NOMO-1 (cell line): ENCODE measurements around the gene FOXK1.
"Not testable (repeated sequence)": the region's sequence is repeated elsewhere in the genome, so short reads cannot be mapped to it uniquely, and the experiment has no call there.

Source experiments
- DNase-seq, 2 experiments: peaks; one replicate each; lab custom pipeline; 2025; ENCODE audit not compliant: unreplicated experiment in 2 of 2; lab: John Stamatoyannopoulos, UW

The FOXK1 gene

DNA sequence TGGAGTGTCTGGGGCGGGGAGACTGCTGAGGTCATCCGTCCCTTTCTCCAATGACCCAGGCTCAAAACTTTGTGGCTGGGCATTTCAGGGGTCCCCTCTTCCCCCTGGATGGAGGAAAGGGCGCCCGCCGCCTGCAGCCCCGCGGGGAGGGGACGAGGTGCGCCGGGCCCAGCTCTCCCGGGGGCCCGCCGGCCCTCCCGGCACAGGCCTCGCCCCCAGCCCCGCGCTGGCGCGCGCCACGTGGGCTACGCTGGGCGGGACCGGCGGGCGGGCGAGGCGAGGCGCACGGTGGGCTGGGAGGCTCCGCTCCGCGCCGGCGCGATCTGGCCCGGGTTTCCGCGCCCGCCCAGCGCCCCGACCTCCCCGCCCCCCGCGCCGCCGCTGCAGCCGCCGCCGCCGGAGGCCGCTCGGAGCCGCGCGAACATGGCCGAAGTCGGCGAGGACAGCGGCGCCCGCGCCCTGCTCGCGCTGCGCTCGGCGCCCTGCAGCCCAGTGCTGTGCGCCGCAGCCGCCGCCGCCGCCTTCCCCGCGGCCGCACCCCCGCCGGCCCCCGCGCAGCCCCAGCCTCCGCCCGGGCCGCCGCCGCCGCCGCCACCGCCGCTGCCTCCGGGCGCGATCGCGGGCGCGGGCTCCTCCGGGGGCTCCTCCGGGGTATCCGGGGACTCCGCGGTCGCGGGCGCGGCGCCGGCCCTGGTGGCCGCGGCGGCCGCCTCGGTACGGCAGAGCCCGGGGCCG lies at the start of gene FOXK1:
FOXK1 (plus strand) TSS at position 410 of the 735 bp plus-strand sequence; CDS start at position 424, 14 bp downstream.
- DNase-seq: peak; percentile 60 to 85

DNA sequence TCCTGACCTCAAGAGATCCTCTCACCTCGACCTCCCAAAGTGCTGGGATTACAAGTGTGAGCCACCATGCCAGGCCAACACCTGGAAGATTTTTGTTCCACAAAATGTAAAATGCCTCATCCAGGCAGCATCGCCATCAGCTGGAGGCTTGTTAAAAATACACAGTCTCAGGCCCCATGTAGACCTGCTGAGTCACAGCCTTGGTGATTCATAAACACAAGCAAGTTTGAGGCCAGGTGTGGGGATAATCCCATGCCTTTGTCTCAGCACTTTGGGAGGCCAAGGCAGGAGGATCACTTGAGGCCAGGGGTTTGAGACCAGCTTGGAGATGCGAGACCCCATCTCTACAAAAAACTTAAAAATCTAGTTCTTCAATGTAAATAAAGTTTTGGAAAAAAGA lies 49.1 kb upstream of the FOXK1 start:
- DNase-seq: no peak

DNA sequence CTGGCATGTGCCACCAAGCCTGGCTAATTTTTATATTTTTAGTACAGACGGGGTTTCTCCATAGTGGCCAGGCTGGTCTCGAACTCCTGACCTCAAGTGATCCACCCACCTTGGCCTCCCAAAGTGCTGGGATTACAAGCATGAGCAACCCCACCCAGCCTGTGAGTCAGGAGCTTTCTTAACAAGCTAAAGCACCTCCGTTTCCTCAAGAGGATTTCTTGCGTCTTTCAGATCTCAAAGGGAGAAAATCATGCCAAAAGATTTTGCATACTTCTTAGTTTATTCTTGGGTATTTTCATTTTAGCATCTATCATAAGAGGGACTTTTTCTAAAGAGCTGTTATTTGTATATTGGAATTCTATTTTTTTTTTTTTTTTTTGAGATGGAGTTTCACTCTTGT lies 47.9 kb upstream of the FOXK1 start:
- peak in 1 of 2 experiments; percentile 9 for DNase-seq

DNA sequence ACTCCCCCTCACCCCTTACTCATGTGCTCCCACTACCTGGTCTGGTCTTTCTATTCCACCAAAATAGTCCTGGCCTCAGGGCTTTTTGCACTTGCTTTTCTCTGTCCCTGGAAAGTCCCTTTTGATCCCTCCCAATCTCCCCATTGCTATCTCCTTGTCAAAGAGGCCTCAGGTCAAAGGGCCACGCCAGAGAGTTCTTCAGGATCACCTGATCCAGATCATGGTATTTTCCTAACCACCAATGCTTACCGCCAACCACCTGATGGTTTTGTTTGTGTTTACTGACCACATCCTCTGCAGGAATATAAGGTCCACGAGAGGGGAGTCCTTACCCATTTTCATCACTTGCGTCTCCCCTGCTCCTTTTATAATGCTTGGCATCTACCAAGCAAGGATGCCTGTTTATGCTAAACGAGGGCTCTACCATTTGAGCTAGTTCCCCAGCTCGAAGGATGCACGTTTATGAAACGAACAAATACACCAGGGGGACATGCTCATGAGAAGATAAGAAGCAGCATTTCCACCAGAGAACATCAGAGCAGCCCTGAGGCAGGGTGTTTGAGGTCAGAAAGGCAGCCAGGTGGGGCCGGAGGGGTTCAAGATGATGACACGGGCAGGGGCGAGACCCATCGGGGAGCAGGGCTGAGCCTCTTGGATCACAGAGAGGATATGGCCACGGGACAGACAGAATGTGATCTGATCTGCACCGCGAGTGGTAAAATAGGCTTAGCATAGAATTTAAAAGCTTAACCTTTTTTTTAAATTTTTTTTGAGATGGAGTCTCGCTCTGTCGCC lies 43.1 kb upstream of the FOXK1 start:
- DNase-seq: no peak

DNA sequence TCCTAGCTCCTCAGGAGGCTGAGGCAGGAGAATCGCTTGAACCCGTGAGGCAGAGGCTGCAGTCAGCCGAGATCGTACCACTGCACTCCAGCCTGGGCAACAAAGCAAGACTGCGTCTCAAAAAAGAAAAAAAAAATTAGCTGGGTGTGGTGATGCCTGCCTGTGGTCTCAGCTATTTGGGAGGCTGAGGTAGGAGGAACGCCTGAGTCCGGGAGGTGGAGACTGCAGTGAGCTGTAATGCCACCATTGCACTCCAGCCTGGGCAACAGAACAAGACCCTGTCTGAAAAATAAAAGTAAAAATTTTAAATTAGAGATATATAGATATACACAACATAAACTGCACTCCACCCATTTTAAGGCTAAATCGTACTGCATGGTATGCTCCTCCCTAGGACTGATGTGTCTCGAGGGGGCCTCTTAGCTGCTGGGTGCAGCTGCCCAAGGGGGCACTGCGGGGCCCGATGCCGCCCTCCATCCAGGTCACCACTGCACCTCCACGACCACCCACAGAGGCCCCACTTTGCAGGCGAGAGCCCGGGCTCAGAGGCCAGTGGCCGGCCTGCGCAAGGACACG lies 40.9 kb upstream of the FOXK1 start:
- DNase-seq: no peak

DNA sequence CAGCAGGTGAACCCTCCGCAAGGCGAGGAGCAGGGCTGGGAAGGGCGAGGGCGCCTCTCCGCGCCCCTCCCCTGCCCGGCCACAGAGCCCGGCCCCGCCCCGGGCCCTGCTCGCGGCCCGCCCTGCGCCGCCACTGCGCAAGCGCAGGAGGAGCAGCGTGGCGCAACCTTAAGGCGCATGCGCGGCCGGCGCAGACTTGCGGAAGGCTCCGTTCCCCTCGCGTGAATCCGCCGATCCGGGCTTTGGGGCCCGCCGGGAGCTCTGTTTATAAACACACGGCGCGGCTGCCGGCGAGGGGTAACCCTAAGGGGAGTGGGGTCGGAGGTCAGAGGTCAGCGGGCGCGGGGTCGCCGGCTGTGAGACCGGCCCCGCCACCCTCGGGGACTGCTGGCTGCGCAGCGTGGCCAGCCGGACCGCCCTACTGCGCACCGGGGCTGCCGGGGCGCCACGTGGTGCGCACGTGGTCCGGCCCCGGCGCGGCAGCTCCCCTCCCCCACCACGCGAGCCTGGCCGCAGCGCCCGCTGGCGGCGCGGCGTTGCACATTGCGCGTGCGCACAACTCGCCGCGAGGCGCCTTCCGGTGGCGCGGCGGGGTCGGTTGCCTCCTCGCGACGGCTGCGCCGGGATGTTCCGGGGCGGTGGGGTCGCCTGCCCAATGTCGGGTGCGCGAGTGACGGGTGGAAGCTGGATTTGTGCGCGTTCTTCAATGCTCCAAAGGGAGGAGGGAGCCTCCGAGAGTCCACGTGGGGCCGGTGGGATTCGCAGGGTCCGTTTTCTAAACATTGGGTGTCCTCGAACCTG lies 40.2 kb upstream of the FOXK1 start:
- DNase-seq: peak; percentile 91 to 92

DNA sequence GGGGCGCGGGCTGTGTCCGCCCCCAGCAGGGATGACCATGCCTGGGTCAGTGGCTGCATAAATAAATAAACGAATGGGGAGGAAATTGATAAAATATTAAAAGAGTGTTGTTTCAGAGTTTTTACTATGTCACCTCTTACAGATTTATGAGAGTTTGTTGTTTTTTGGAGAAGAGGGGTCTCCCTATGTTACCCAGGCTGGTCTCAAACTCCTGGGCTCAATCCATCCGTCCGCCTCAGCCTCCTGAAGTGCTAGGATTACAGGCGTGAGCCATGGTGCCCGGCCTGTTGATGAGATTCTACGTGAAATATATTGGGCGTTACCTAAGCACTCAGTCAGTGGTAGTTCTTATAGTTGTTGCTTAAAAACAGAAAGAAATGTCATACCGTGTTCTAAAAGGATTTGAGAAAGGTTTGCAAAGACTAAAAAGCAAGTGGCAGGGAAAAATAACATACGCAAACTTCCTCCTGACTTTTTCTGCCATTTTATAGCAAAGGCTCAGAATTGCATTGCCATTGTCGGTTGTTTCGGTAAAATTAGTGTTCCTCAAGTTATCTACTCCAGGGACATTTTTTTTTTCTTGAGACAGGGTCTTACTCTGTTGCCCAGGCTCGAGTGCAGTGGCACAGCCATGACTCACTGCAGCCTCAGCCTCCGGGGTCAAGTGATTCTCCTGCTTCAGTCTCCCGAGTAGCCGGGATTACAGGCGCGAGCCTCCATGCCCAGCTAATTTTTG lies 39.5 kb upstream of the FOXK1 start:
- peak in 1 of 2 experiments; percentile 21 for DNase-seq

DNA sequence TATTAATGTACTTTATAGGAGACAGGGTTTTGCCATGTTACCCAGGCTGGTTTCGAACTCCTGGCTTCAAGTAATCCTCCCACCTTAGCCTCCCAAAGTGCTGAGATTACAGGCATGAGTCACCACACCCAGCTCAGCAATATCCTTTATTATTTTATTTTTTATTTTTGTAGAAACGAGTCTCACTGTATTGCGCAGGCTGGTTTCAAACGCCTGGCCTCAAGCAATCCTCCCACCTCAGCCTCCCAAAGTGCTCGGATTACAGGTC lies 39.0 kb upstream of the FOXK1 start:
- not testable (repeated sequence) for DNase-seq

DNA sequence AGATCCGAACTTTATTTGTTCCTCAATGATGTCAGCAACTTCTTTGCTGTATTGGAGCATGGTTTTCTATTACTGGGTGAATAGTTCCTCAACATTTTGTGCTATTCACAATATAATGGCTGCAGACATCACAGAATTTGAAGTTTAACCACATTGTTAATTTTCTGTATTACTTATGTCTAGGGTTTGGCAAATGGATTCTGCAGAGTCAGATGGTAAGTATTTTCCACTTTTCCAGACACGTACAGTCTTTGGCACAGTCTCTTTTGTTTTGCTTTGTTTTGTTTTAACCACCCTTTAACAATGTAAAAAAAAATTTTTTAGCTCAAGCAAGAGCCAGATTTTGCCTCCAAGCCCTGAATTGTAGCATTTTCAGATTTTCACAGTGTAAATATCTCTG lies 36.8 kb upstream of the FOXK1 start:
- no peak for DNase-seq

DNA sequence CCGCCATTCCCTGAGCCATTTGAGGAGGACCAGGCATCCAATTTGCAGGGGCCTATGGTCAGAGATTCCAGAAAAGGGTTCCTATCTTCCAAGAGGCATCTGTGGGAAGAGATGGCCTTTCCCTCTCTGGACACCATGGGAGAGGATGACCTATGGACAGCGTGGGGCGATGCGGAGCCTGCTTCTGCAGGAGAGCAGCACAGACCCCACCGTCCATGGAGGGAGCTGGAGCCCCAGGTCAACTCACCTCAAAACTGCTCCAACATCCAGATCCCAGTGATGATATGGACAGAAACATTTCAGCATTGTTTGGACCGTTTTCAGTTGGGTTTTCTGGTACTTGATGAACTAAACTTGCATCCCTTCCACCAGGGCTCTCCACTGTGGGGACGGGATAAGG lies 34.0 kb upstream of the FOXK1 start:
- DNase-seq: no peak

DNA sequence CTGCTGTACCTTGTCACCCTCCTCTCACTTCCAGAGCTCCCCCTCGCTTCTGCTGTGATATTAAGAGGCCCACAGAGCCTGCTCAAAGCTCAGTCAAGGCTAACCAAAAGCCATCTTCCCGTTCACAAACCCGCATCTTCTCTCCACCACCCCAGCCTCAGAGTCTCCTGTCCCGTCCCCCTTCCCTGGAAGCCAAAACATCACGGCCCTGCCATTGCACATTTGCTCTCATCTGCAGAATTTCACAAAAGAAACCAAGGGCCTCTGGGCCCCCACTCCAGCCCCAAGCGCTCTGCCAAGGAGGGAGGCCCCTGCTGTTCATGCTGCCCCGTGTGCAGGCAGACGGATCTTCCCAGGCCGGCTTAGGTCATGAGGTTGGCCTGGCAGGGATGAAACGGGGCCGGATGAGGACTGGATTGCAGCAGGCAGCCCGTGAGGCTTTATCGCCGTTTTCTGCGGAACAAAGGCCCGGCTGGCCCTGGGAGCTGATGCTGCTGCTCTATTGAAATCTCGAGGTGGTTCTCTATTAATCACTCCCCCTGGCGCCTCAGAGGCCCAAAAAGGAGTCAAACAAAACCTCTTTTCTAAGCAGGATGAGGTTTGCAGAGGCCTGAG lies 31.6 kb upstream of the FOXK1 start:
- DNase-seq: no peak

DNA sequence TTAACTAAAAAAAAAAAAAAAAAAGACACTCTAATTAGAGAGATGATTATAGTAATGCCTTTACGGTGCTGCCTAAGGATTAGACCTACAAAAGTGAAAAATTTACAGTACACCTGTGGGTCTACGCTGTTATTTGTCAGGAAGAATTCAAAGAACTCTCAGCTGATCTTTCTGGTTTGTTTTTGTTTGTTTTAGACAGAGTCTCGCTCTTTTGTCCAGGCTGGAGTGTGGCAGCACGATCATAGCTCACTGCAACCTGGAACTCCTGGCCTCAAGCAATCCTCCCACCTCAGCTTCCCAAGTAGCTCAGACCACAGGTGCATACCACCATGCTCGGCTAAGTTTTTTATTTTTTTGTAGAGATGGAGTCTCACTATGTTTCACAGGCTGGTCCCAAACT lies 28.3 kb upstream of the FOXK1 start:
- DNase-seq: no peak

DNA sequence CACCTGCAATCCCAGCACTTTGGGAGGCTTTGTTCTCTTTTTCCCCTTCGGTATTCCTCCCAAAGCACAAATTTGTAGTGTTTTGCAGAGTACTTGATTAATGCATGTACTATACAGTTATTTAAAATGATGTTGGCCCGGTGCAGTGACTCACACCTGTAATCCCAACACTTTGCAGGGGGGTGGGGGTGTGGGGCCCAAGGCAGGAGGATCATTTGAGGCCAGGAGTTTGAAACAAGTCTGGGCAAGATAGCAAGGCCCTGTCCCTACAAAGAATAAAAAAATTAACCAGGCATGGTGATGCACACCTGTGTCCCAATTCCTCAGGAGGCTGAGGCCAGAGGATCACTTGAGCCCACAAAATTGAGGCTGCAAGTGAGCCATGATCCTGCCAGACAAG lies 26.8 kb upstream of the FOXK1 start:
- DNase-seq: no peak

DNA sequence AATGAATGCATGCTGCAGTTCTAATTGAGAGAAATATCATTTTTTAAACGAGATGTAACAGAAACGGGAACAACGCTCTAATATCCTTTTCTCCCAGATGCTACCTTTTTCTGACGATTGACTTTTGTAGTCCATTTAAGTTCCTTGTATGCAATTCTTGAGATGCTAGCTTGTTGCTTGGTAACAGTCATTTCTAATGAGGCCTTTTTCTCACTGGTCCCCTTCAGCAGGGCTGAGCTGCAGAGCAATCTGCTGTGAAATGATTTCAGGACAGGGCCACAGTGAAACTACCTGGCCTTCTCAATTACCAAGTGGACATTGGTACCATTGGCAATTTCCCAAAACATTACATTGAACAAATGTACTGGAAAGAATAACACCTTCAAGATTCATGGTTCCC lies 26.2 kb upstream of the FOXK1 start:
- DNase-seq: no peak

DNA sequence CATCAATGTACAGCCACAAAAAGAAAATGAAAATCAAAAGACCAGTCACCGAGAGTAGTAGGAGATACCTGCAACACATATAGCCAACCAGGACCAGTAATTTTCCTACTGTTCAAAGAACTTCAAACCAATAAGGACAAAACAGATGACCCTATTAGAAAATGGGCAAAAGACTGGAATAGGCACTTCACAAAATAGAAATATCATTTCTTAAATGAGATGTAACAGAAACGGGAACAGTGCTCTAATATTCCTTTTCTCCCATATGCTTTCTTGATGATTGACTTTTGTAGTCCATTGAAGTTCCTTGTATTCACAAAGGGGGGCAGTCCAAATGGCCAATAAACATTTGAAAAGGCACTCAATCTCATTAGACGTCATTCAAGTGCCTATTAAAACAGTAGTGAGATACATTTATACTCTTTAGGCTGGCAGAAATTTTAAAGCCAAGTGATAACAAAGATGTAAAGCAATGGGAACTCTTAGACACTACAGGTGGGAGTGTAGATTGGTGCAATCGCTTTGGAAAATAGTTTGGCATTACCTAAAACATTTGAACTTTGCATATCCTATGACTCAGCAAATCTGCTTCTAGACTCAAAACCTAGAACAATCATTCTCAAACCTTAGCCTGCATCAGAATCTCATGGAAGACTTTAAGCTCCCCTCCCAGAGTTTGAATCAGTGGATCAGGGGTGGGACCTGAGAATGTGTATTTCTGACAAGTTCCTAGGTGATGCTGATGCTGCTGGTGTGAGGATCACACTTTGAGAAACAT lies 24.3 kb upstream of the FOXK1 start:
- no peak for DNase-seq

DNA sequence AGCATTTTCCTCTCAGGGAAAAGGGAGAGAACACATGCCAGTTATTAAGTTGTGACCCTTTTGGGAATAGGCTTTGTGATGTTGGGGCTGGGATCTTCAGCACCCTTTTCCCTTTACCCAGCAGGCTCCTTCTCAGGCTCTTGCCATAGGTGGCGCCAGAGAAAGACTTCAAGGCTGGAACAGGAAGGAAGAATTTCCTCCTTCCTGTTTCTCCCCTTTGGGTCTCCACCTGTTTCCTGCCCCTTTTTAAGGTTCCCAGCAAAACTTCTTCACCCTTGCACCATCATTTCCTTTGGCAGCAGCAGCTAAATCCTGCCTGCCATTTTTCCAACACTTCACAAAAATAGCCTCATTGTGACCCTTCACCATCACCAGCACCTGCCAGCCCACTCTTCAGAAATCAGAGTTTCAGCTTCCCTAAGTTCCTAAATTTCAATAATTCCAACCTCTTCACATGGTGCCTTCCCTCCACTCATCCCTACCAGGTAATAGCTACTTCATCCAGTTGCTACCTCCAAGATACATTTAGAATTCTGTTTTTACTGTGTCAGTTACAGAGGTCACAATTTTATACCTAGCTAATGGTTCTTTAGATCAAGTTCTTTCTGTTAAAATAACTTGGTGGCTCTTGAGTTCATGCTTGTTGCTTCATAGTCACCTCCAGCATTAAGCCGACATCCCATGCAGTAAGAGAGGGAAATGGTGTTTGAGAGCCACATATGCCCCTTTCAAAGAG lies 22.4 kb upstream of the FOXK1 start:
- no peak for DNase-seq

DNA sequence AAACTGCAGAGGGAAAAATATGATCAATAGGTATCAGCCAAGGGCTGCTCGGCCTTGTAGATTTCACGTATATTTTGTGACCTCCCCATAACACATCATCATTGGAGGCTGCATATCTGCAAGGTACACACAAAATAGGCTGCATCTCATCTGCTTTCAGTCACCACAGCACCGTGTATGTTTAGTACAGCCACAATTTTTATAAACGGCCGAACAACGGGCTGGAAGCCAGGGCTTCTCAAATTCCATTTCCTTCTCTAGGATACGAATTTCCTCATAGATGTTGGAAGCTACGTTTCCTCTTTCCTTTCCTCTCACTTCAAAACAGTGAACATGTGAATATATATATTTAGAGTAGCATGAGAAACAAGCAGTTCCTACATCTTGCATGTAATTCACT lies 20.2 kb upstream of the FOXK1 start:
- no peak for DNase-seq

DNA sequence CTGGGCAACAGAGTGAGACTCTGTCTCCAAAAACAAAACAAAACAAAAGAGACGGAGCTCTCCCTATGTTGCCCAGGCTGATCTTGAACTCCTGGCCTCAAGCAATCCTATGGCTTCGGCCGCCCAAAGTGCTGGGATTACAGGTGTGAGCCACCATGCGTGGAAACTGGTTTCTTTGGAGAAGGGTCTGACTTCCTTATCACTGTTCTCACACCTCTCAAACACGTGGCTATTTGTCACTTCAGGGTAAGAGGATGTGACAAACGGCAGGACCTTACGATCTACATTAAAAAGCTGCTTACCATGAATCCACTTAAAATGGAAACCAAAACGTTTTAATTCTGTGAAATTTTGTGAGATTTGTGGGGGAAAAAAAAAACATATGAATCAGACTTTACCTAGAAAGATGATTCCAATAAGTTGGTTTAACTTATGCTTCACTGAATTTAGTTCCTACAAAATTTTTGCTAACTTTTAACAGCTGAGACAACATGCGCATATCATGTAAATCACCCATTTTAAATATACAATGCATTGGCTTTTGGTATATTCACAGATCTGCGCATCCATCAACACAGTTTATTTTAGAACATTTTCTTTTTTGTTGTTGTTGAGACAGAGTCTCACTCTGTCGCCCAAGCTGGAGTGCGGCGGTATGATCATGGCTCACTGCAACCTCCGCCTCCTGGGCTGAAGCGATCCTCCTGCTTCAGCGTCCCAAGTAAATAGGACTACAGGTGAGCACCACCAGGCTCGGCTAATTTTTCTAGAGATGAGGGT lies 18.7 kb upstream of the FOXK1 start:
- DNase-seq: no peak
